Esophagus muscularis mucosa (tissue), 3 donors: Measurements from ENCODE around the gene REG4.

Source experiments
- CTCF ChIP-seq, 3 experiments: fragments of 200-600 bp in 2 of 3; fragments of 450-650 bp in 1 of 3; sonication (generic) in 2 of 3; IDR thresholded peaks; one replicate each; pipeline ENCODE4 v1.5.1; 2017 to 2019; ENCODE audit warnings: antibody characterized with exemption in 3 of 3, mild to moderate bottlenecking in 2 of 3, moderate library complexity in 1 of 3
- POLR2A ChIP-seq: fragments of 450-650 bp; IDR thresholded peaks from one replicate; pipeline ENCODE4 v1.6.1; 2017; ENCODE audit warnings: antibody characterized with exemption, moderate library complexity, mild to moderate bottlenecking, low read depth
- POLR2AphosphoS5 ChIP-seq, 2 donors: sonication (generic); formaldehyde crosslinking; IDR thresholded peaks; one replicate each; pipeline ENCODE4 v1.6.1; 2017; ENCODE audit warnings: antibody characterized with exemption in 2 of 2

DNA sequence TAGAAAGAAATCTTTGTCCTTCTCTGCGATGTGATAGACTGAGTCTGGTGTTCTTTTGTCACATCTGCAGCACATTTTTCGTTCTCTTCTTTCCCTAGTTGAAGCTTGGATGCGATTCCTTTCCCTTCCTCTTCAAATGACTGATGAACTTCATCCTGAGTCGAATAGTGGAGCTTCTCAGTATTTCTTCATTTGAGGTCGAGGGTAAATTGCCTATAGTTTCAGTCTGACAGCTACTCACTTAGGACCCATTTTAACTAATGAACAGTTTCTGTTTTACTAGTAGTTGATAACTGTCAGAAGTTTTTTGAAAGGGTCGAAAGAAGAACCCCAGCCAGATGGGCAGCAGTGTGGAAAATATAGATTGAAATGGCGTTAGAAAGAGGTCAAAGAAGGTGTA lies 4.7 kb upstream of the REG4 start:
- TF ChIP-seq POLR2AphosphoS5 (IDR thresholded peaks at IDR 0.05) (no peak), POLR2A (no peak), CTCF (IDR thresholded peaks at IDR 0.05) (no peak)
